ENCODE data around the gene CBLN3.

The CBLN3 gene

DNA sequence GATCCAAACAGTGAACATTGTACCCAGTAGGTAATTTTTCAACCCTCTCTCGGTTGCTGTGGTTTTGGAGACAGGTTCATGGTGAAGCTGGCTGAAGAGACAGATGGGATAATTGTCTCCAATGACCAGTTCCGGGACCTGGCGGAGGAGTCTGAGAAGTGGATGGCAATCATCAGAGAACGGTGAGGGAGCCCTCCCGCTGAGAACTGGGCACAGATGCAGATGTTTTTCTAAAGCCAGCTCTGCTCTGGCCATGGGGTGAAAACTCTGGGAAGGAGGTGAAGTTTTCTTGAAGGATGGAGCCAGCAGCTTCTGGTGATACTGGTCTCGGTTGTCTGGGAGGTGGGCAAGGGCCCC lies 6.5 kb upstream of the CBLN3 start:
- Histone ChIP-seq H3K9me3 (ENCODE audit: low read length) (no peaks in the 10 kb centered on the region), H3K36me3 (ENCODE audit: insufficient read depth, low read length) (peaks cover 54% of the 10 kb centered on the region), H3K4me3 (ENCODE audit: low read length) (no peak overlapping the region), H3K27me3 (ENCODE audit: insufficient read depth, low read length) (no peaks in the 10 kb centered on the region), H3K4me1 (ENCODE audit: insufficient read depth, low read length) (no peaks in the 10 kb centered on the region), H2AFZ (ENCODE audit: low read depth, low read length) (no peak overlapping the region)

DNA sequence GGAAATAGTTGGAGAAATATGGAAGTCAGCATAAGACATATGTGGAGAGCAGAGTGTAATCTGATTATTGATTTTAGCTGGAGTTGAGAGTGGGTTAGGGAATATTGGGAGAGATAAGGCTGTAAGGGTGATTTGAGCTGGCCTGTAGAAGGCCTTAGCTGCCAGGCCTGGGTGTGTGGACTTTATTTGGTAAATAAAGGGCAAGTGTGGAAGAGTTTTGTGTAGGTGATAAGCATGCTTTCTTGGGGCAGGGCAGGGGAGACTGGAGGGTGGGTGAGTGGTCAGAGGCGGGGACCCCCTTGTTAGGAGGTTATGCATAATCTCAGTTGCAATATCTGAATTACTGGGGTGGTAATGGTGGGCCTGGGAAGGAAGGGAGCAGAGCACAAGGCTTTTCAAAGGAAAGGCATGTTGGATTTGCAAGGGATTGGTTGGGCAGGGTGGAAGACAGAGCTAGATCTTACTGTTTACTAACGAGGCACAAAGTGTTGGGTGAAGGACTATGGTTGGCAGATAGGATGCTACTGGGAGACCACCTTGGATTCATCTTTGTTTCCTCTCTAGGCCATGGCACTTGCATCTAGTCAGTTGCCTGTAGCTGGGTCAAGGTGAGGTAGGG lies 5.8 kb upstream of the CBLN3 start:
- Histone ChIP-seq H3K4me1 (ENCODE audit: insufficient read depth, low read length) (peaks cover 6% of the 10 kb centered on the region), H3K27me3 (ENCODE audit: insufficient read depth, low read length) (no peaks in the 10 kb centered on the region), H3K36me3 (ENCODE audit: insufficient read depth, low read length) (peaks cover 48% of the 10 kb centered on the region), H3K9me3 (ENCODE audit: low read length) (no peaks in the 10 kb centered on the region), H2AFZ (ENCODE audit: low read depth, low read length) (no peak overlapping the region), H3K4me3 (ENCODE audit: low read length) (no peak overlapping the region)

DNA sequence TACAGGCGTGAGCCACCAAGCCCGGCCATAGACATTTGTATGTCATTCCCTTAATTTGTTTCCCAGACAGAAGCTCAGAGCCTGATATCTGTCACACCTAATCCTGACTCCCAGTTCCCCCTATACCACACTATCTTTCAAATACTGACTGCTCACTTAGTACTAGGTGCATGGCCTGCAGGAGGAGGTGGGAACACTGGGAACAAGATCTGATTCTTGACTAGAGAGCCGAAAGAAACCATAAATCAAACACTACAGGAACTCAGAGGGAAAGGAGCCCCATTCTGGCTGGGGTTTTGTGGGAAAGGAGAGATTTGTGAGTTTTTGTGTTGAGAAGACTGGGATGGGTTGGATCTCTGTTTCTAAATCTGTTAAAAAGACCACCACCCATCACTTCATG lies 5.2 kb upstream of the CBLN3 start:
- Histone ChIP-seq H3K27me3 (ENCODE audit: insufficient read depth, low read length) (no peaks in the 10 kb centered on the region), H3K9me3 (ENCODE audit: low read length) (no peaks in the 10 kb centered on the region), H3K4me1 (ENCODE audit: insufficient read depth, low read length) (peaks cover 7% of the 10 kb centered on the region), H2AFZ (ENCODE audit: low read depth, low read length) (no peak overlapping the region), H3K36me3 (ENCODE audit: insufficient read depth, low read length) (peaks cover 41% of the 10 kb centered on the region), H3K4me3 (ENCODE audit: low read length) (no peak overlapping the region)

DNA sequence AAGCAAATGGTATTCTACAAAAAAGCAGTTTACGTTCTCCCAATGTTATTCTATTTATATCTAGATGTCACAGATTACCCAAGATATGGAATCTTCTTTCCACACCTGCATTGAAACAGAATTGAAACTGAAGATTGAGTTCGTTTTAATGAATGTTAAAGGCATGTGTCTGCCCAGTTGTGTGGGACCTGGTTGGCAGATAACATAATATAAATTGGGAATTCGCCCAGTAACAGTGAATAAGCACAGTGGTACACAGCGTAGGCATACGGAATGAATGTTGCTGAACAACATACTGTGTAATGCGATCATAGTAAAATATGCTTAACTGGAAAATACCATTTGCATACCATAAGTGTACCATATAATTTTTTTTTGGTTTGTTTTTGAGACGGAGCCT lies 4.6 kb upstream of the CBLN3 start:
- H3K36me3 ChIP-seq (ENCODE audit: insufficient read depth, low read length), result peaks cover 35% of the 10 kb centered on the region
- H2AFZ ChIP-seq (ENCODE audit: low read depth, low read length), result no peak overlapping the region
- peaks cover 9% of the 10 kb centered on the region for H3K4me1 ChIP-seq (ENCODE audit: insufficient read depth, low read length)
- H3K27me3 ChIP-seq (ENCODE audit: insufficient read depth, low read length), result no peaks in the 10 kb centered on the region
- H3K9me3 ChIP-seq (ENCODE audit: low read length), result no peaks in the 10 kb centered on the region
- no peak overlapping the region for H3K4me3 ChIP-seq (ENCODE audit: low read length)

DNA sequence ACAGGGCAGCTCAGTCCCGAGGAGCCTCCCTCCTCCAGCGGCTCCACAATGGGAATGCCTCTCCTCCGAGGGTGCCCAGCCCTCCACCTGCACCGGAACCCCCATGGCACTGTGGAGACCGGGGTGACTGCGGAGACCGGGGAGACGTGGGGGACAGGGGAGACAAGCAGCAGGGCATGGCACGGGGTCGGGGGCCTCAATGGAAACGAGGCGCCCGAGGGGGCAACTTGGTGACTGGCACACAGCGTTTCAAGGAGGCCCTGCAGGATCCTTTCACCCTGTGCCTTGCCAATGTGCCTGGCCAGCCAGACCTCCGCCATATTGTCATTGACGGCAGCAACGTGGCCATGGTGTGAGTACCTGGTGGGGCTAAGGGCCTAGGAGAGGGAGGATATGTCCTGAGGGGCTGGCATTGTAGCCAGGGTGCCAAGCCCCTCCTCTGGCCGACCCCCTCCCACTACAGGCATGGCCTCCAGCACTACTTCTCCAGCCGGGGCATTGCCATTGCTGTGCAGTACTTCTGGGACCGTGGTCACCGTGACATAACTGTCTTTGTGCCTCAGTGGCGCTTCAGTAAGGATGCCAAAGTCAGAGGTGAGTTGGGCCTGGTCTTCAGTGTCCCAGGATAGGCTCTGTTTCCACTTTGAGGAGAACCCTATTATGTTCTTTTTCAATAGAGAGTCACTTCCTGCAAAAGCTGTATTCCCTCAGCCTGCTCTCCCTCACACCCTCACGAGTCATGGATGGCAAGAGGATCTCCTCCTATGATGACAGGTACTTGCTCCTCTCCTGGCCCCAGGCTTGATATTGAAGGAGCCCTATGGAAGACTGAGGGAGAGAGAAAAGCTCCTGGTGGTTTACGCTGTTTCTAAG lies 3.0 kb upstream of the CBLN3 start:
- Histone ChIP-seq H3K9me3 (ENCODE audit: low read length) (no peaks in the 10 kb centered on the region), H3K27me3 (ENCODE audit: insufficient read depth, low read length) (no peaks in the 10 kb centered on the region), H3K4me1 (ENCODE audit: insufficient read depth, low read length) (peaks cover 9% of the 10 kb centered on the region), H2AFZ (ENCODE audit: low read depth, low read length) (no peak overlapping the region), H3K36me3 (ENCODE audit: insufficient read depth, low read length) (peaks cover 19% of the 10 kb centered on the region), H3K4me3 (ENCODE audit: low read length) (no peak overlapping the region)

DNA sequence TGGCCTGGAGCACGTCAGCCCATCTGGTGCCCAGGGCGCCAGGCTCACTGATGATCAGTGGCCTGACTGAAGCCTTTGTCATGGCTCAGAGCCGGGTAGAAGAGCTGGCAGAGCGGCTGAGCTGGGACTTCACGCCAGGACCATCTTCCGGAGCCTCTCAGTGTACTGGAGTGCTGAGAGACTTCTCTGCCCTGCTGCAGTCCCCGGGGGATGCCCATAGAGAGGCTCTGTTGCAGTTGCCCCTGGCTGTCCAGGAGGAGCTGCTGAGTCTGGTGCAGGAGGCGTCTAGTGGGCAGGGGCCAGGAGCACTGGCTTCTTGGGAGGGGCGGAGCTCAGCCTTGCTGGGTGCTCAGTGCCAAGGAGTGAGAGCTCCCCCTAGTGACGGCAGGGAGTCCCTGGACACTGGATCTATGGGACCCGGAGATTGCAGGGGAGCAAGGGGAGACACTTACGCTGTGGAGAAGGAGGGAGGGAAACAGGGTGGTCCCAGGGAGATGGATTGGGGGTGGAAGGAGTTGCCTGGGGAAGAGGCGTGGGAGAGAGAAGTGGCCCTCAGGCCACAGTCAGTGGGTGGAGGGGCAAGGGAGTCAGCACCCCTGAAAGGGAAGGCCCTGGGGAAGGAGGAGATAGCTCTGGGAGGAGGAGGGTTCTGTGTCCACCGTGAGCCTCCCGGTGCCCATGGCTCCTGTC lies 2.2 kb upstream of the CBLN3 start:
- peaks cover 4% of the 10 kb centered on the region for H3K27me3 ChIP-seq (ENCODE audit: insufficient read depth, low read length)
- peaks cover 12% of the 10 kb centered on the region for H3K36me3 ChIP-seq (ENCODE audit: insufficient read depth, low read length)
- peaks cover 9% of the 10 kb centered on the region for H3K4me1 ChIP-seq (ENCODE audit: insufficient read depth, low read length)
- no peaks in the 10 kb centered on the region for H3K9me3 ChIP-seq (ENCODE audit: low read length)
- H2AFZ ChIP-seq (ENCODE audit: low read depth, low read length), result no peak overlapping the region
- H3K4me3 ChIP-seq (ENCODE audit: low read length), result no peak overlapping the region

DNA sequence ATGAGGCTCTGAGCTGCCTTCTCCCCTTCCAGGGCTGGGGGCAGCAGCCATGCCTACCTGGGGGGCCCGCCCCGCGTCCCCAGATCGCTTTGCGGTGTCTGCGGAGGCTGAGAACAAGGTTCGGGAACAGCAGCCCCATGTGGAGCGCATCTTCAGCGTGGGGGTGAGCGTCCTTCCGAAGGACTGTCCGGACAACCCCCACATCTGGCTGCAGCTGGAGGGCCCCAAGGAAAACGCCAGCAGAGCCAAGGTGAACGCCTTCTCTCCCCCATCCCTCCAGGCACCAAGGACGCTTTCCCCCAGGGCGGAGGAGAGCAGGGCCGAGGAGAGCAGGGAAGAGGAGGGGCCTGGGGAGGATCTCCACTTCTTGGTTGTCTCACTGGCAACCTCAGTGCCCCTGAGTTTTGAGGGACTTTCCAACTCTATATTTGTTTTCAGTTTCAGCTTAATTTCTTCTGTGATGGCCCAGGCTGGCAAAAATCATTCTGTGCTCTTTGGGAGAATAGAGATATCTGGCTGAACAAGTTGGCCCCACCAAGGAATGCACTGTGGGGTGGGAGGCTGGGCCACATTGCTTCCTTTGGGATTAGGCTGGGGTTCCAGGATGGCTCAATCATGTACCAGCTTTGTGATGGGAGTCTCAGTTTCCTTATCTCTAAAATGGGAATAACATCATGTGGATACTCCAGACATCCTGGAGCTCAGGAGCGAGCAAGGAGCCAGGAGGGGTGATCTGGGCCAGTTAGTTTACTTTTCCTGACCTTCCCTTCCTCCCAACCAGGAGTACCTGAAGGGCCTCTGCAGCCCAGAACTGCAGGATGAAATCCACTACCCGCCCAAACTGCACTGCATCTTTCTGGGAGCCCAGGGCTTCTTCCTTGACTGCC lies 1.5 kb upstream of the CBLN3 start:
- Histone ChIP-seq H3K4me3 (ENCODE audit: low read length) (peak overlapping the region; percentile 65), H3K4me1 (ENCODE audit: insufficient read depth, low read length) (peaks cover 9% of the 10 kb centered on the region)

DNA sequence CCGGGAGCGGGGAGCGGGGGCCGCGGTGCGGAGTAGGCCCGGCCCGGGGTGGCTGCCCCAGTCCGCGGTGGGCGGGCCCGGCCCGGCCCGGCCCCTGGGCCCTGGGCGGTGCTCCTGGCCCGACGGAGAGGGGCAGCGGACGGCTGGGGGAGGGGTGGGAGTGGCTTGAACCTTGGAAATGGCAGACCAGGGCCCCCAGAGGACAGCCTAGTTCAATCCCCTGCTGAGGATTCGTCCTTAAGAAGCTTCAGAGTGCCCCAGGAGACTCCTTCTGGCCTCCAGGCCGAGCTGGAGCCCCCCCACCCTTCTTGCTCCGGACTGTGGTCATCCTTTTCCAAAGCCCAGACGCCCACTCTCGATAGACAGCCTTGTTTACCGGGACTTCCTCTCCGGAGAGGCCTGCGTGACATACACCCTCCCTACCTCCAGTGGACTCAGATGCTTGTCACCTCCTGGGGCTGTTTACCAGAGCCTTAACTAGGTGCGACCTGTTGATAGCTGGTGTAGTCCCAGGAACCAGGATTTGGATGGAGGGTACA lies 744 bp upstream of the CBLN3 start:
- peaks cover 5% of the 10 kb centered on the region for H3K27me3 ChIP-seq (ENCODE audit: insufficient read depth, low read length)
- peaks cover 9% of the 10 kb centered on the region for H3K4me1 ChIP-seq (ENCODE audit: insufficient read depth, low read length)
- peaks cover 12% of the 10 kb centered on the region for H3K36me3 ChIP-seq (ENCODE audit: insufficient read depth, low read length)
- peak overlapping the region; percentile 65 for H3K4me3 ChIP-seq (ENCODE audit: low read length)
- H2AFZ ChIP-seq (ENCODE audit: low read depth, low read length), result no peak overlapping the region
- no peaks in the 10 kb centered on the region for H3K9me3 ChIP-seq (ENCODE audit: low read length)

More for the DNA sequence above, 1.5 kb upstream of the CBLN3 start:
- Histone ChIP-seq H3K27me3 (ENCODE audit: insufficient read depth, low read length) (peaks cover 5% of the 10 kb centered on the region), H3K36me3 (ENCODE audit: insufficient read depth, low read length) (peaks cover 12% of the 10 kb centered on the region), H2AFZ (ENCODE audit: low read depth, low read length) (no peak overlapping the region), H3K9me3 (ENCODE audit: low read length) (no peaks in the 10 kb centered on the region)

DNA sequence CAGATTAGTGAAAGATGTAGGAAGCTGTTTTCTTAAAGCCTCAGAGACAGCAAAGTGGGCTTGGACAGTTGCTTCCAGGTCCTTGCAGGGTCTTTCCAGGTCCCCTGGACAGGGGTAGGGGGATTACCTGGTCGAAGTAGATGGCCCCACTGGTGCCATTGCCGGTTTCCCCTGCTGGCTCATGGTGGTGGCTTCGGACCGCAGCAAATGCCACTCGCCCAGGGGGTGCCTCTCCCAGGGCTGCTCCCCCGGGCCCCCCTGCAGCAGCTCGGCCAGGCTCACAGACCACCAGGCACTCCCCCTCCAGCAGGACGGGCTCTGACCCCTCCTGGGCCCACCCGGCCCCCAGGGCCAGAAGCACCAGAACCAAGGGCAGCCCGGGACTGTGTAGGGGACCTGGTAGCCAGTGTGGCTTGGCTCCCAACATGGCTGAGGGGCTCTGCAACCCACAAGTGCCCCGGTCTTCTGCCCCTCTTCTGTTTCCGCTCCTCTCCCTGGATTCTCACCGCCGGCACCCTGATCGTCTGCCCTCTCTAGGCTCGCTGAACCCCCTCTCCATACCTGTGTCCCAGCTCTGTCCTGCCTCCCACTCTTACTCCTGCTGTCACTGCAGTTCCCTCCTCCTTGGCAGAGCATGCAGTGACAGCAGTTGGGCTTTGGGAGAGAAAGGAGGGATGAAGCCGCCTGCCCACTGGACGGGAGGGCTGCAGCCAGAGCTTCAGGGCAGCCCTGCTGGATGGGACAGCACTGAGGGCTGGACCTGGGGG lies 657 bp downstream of the CBLN3 start:
- peaks cover 10% of the 10 kb centered on the region for H3K27me3 ChIP-seq (ENCODE audit: insufficient read depth, low read length)
- peak overlapping the region; percentile 84 for H2AFZ ChIP-seq (ENCODE audit: low read depth, low read length)
- no peak overlapping the region for H3K4me3 ChIP-seq (ENCODE audit: low read length)
- H3K9me3 ChIP-seq (ENCODE audit: low read length), result no peaks in the 10 kb centered on the region
- H3K4me1 ChIP-seq (ENCODE audit: insufficient read depth, low read length), result peaks cover 9% of the 10 kb centered on the region
- peaks cover 12% of the 10 kb centered on the region for H3K36me3 ChIP-seq (ENCODE audit: insufficient read depth, low read length)

DNA sequence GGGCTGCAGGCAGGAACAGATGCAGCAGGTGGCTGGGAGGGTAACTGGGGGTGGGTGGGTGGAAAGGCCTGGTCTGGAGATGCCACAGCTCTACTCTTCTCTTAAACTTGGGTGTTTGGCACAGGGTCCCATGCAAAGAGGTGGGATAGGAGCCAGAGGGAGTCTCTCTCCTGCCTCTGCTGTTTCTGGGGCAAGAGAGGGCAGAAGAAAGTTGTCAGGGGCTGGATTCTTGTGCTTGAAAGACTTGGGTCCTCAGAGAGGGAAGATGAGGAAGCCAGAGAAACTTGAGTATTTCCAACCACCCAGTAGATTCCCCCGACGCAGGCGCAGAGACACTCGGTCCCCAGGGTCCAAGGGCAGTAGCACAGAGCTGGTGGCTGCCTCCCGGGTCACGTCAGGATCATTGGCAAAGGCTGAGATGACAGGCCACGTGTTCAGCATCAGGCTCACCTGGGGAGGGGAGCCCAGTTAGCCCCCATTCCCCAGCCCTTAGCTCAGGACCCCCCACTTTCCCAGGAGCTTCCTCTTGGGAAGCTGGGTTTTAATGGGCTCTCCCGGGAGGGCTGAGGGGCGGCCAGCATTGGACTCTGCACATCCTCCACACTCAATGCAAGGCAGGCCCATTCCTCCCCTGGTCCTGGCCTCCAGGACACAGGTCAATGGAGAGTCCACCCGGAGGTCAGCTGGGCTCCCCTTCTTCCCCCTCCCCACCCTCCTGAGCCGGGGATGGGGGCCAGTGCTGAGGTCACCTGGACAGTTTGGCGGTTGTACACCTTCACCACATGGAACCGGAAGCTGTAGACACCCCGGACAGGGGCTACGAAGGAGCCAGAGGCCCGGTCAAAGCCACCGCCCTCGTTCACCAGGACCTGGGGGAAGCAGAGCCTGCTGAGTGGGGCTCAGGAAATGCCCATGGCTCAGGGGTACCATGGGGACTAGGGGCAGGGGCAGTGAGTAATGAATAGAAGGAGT lies 1.6 kb downstream of the CBLN3 start:
- H3K4me1 ChIP-seq (ENCODE audit: insufficient read depth, low read length), result peaks cover 9% of the 10 kb centered on the region
- H3K27me3 ChIP-seq (ENCODE audit: insufficient read depth, low read length), result peaks cover 17% of the 10 kb centered on the region
- H3K36me3 ChIP-seq (ENCODE audit: insufficient read depth, low read length), result peaks cover 6% of the 10 kb centered on the region
- no peaks in the 10 kb centered on the region for H3K9me3 ChIP-seq (ENCODE audit: low read length)
- no peak overlapping the region for H2AFZ ChIP-seq (ENCODE audit: low read depth, low read length)
- no peak overlapping the region for H3K4me3 ChIP-seq (ENCODE audit: low read length)

DNA sequence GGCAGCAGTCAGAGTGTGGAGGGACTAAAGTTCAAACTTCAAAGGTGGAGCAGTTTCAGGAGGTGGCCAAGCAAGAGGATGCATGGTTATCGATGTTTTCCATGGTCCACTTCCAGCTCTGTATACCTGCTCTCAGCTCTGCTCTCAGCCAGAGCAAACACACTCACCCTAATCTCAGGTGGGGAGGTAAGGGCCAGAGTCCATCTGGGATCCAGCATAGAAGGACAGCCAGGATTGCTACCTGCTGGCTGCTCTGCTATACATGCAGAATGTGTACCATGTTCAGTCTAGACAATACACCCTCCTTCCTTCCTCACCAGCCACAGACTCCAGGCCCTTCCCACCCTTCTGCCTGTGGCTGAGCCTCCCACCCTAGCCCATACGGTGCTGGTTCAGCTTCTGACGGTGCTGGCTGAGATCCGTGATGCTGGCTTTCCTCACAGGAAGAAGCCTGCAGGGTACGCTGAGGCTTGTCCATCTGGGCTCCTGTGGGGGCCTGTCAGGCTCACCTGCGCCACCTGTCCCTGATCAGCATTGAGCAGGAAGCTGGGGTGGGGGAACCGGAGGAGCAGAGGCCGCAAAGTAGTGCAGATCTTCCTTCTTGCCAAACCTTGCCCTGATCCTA lies 2.4 kb downstream of the CBLN3 start:
- no peaks in the 10 kb centered on the region for H3K9me3 ChIP-seq (ENCODE audit: low read length)
- peaks cover 22% of the 10 kb centered on the region for H3K27me3 ChIP-seq (ENCODE audit: insufficient read depth, low read length)
- H2AFZ ChIP-seq (ENCODE audit: low read depth, low read length), result no peak overlapping the region
- H3K4me3 ChIP-seq (ENCODE audit: low read length), result no peak overlapping the region
- peaks cover 9% of the 10 kb centered on the region for H3K4me1 ChIP-seq (ENCODE audit: insufficient read depth, low read length)
- H3K36me3 ChIP-seq (ENCODE audit: insufficient read depth, low read length), result no peaks in the 10 kb centered on the region

Data from neuron (in vitro differentiated cells).